HL-60/S4 treated with retinoic acid at 250 ng/mL for 4 days and 3 days (cell line): ENCODE results near the gene RASAL3.

Source experiments
- in situ Hi-C: fragments of 300-500 bp; cut with MboI; formaldehyde crosslinking; loops from 2 replicates; pipeline ENCODE4 v1.7.0; 2022; ENCODE audit warnings: low sequenced_read_pairs

The RASAL3 gene

GRCh38 chr19:15436012-15436825 is 28.1 kb downstream of the RASAL3 start:
- in situ Hi-C loops = no loop called here

GRCh38 chr19:15433519-15434069 is 30.8 kb downstream of the RASAL3 start:
- in situ Hi-C loops = no loop called here

GRCh38 chr19:15432629-15433518 is 31.5 kb downstream of the RASAL3 start:
- in situ Hi-C loops = no loop called here

GRCh38 chr19:15432018-15432494 is 32.3 kb downstream of the RASAL3 start:
- in situ Hi-C loops = no loop called here

- in situ Hi-C loops = no loop called here
Observed at GRCh38 chr19:15431396-15432017, 32.8 kb downstream of the RASAL3 start.

GRCh38 chr19:15430526-15431120 is 33.7 kb downstream of the RASAL3 start:
- in situ Hi-C loops = no loop called here

- in situ Hi-C loops = no loop called here
Observed at GRCh38 chr19:15429825-15430467, 34.4 kb downstream of the RASAL3 start.

GRCh38 chr19:15428956-15429824 is 35.2 kb downstream of the RASAL3 start:
- in situ Hi-C loops = no loop called here

- in situ Hi-C loops = no loop called here
Observed at GRCh38 chr19:15427991-15428471, 36.3 kb downstream of the RASAL3 start.

- in situ Hi-C loops = no loop called here
Observed at GRCh38 chr19:15427350-15427700, 37.0 kb downstream of the RASAL3 start.

- in situ Hi-C loops = no loop called here
Observed at GRCh38 chr19:15426485-15427349, 37.6 kb downstream of the RASAL3 start.

GRCh38 chr19:15425321-15425950 is 38.9 kb downstream of the RASAL3 start:
- in situ Hi-C loops = no loop called here

- in situ Hi-C loops = no loop called here
Observed at GRCh38 chr19:15424692-15425272, 39.6 kb downstream of the RASAL3 start.

- in situ Hi-C loops = no loop called here
Observed at GRCh38 chr19:15424121-15424520, 40.2 kb downstream of the RASAL3 start.

GRCh38 chr19:15423130-15423529 is 41.2 kb downstream of the RASAL3 start:
- in situ Hi-C loops = no loop called here

- in situ Hi-C loops = no loop called here
Observed at GRCh38 chr19:15422296-15423075, 41.9 kb downstream of the RASAL3 start.
